Spleen (tissue), 11 donors: Measurements from ENCODE around the gene RSPH3. TPM values are rescaled to one million over a fixed set of nuclear protein-coding genes. Genes with fewer than 3 reads are reported as not detected.
"Not testable (repeated sequence)": the region's sequence is repeated elsewhere in the genome, so short reads cannot be mapped to it uniquely, and the experiment has no call there.

ENCODE experiments used
- DNase-seq: peaks from one replicate; pipeline ENCODE4 v3.0.0-alpha.2; 2020
- H3K27ac ChIP-seq, 8 donors: fragments of 200-600 bp; sonication (generic) in 7 of 8; 1 replicate in 4 of 8; 2 replicates in 4 of 8; pipeline versions ENCODE4 v1.5.0 to v1.8.0; 2016 to 2021; ENCODE audit warnings: inconsistent platforms in 4 of 8, mild to moderate bottlenecking in 4 of 8, moderate library complexity in 1 of 8
- H3K27me3 ChIP-seq, 7 donors: fragments of 200-600 bp; sonication (generic) in 6 of 7; replicated peaks in 1 of 7; 1 replicate in 4 of 7; 2 replicates in 3 of 7; pipeline versions ENCODE4 v1.5.0 to v1.8.0; 2016 to 2021; ENCODE audit warnings: inconsistent platforms in 3 of 7, mild to moderate bottlenecking in 1 of 7
- H3K36me3 ChIP-seq, 6 donors: fragments of 200-600 bp; sonication (generic) in 5 of 6; 1 replicate in 4 of 6; 2 replicates in 2 of 6; pipeline versions ENCODE4 v1.5.0 to v1.8.0; 2016 to 2021; ENCODE audit warnings: inconsistent platforms in 2 of 6
- H3K4me1 ChIP-seq, 6 donors: fragments of 200-600 bp; sonication (generic) in 5 of 6; 1 replicate in 3 of 6; 2 replicates in 3 of 6; pipeline versions ENCODE4 v1.5.0 to v1.8.0; 2016 to 2021; ENCODE audit warnings: inconsistent platforms in 3 of 6
- H3K4me3 ChIP-seq, 8 donors: fragments of 200-600 bp; sonication (generic) in 7 of 8; 1 replicate in 4 of 8; 2 replicates in 4 of 8; pipeline versions ENCODE4 v1.5.0 to v1.8.0; 2016 to 2021; ENCODE audit warnings: inconsistent platforms in 4 of 8, mild to moderate bottlenecking in 4 of 8, moderate library complexity in 2 of 8
- H3K9me3 ChIP-seq, 8 donors: fragments of 200-600 bp; sonication (generic) in 7 of 8; 1 replicate in 4 of 8; 2 replicates in 4 of 8; pipeline versions ENCODE4 v1.5.0 to v1.8.0; 2016 to 2021; ENCODE audit warnings: inconsistent platforms in 4 of 8
- CTCF ChIP-seq, 11 experiments: fragments of 200-600 bp in 7 of 11; fragments of 450-650 bp in 4 of 11; sonication (generic) in 4 of 11; IDR thresholded peaks in 8 of 11; conservative IDR thresholded peaks in 3 of 11; 1 replicate in 7 of 11; 2 replicates in 4 of 11; pipeline versions ENCODE4 v1.4.0 to v1.8.0; 2016 to 2021; ENCODE audit warnings: antibody characterized with exemption in 11 of 11, inconsistent platforms in 4 of 11, mild to moderate bottlenecking in 1 of 11
- POLR2A ChIP-seq, 3 donors: fragments of 450-650 bp; IDR thresholded peaks; one replicate each; pipeline ENCODE4 v1.5.1; 2017; ENCODE audit warnings: antibody characterized with exemption in 3 of 3, mild to moderate bottlenecking in 1 of 3
- POLR2AphosphoS5 ChIP-seq, 3 donors: sonication (generic); formaldehyde crosslinking; IDR thresholded peaks; one replicate each; pipeline ENCODE4 v1.5.1; 2017; ENCODE audit warnings: antibody characterized with exemption in 3 of 3
- WGBS, 5 donors: extraction: QIAGEN DNeasy Blood & Tissue Kit in 3 of 5; methylation state at CpG; one replicate each; pipeline versions ENCODE4 v1.1.5 to v1.1.7; 2013 to 2018; 5-methylcytosine and 5-hydroxymethylcytosine counted together
- intact Hi-C: fragments of 100-400 bp; cut with DNase I; formaldehyde crosslinking; loops from one replicate; pipeline ENCODE4 v1.15.0; 2023; ENCODE audit warnings: low total_unique reads
- polyA plus RNA-seq, 3 donors: library from polyadenylated mRNA; stranded (reverse); fragments of 200-250 nt; gene quantifications; one replicate each; pipeline ENCODE4 v1.2.1, GENCODE V29; 2013
- total RNA-seq, 7 donors: library from RNA; depleted of rRNA in 3 of 7; stranded (reverse); fragments of >200 nt in 3 of 7; fragmentation: NEBNext Ultra II Directional in 4 of 7; extraction: Animal tissue kit (Norgen Biotek cat#: 25700) in 4 of 7; gene quantifications; one replicate each; pipeline versions ENCODE4 v1.1.0 to v1.2.1, GENCODE V29; 2016 to 2021
- donor health status: healthy with polysubstance abuse.
- donor health status: DM: no; HTN: no; CAD: no; lungs with moderate emphysema.
- donor health status: DM: no; HTN: no; CAD: no.
- donor health status: Bipolar disorder and iron deficiency.
- donor health status: healthy.
- donor health status: DM: no; HTN: no; CAD: no.
- donor health status: DM: yes; HTN: yes; CAD: no.

Gene RSPH3
- total and polyA plus RNA-seq, 10 donors: 0.91 to 7.3 (median 4.7) TPM

- 81 to 90% (median 87%) methylated on average over 5 to 7 of the region's 7 CpGs for WGBS, 5 donors
- Histone ChIP-seq H3K9me3 (no peaks in the 10 kb centered on the region), H3K4me1 (no peaks in the 10 kb centered on the region), H3K27ac (no peak overlapping the region), H3K36me3 (no peaks in the 10 kb centered on the region), H3K4me3 (no peak overlapping the region), H3K27me3 (no peaks in the 10 kb centered on the region)
- intact Hi-C loops: no loop called here
- DNase-seq: no peak
- TF ChIP-seq POLR2AphosphoS5 (IDR thresholded peaks at IDR 0.05) (no peak), CTCF (IDR thresholded peaks at IDR 0.05 in 8 of 11, conservative IDR thresholded peaks at IDR 0.05 in 3 of 11) (peak in 7 of 11 experiments; percentile 9 to 54 (median 25))
These were observed 41.3 kb downstream of the RSPH3 start for GRCh38 chr6:158958504-158959386.

GRCh38 chr6:158955255-158955654 lies 44.7 kb downstream of the RSPH3 start:
- Histone ChIP-seq H3K4me1 (no peaks in the 10 kb centered on the region), H3K4me3 (no peak overlapping the region), H3K9me3 (peaks cover 0 to 7% (median 2%) of the 10 kb centered on the region in 8 donors), H3K27me3 (no peaks in the 10 kb centered on the region), H3K36me3 (no peaks in the 10 kb centered on the region), H3K27ac (no peak overlapping the region)
- intact Hi-C loops: no loop called here
- TF ChIP-seq POLR2AphosphoS5 (IDR thresholded peaks at IDR 0.05): no peak
- TF ChIP-seq CTCF (IDR thresholded peaks at IDR 0.05 in 8 of 11, conservative IDR thresholded peaks at IDR 0.05 in 3 of 11): no peak
- no peak for TF ChIP-seq POLR2A (IDR thresholded peaks at IDR 0.05)
- 81 to 93% (median 85%) methylated on average over 3 of the region's 3 CpGs for WGBS, 5 donors
- DNase-seq: no peak

- no peak for TF ChIP-seq POLR2AphosphoS5 (IDR thresholded peaks at IDR 0.05)
- TF ChIP-seq CTCF (IDR thresholded peaks at IDR 0.05 in 8 of 11, conservative IDR thresholded peaks at IDR 0.05 in 3 of 11): no peak
- TF ChIP-seq POLR2A (IDR thresholded peaks at IDR 0.05): no peak
- Histone ChIP-seq H3K9me3 (peaks cover 0 to 7% (median 2%) of the 10 kb centered on the region in 8 donors), H3K27me3 (no peaks in the 10 kb centered on the region), H3K4me1 (no peaks in the 10 kb centered on the region), H3K27ac (no peak overlapping the region), H3K4me3 (no peak overlapping the region), H3K36me3 (no peaks in the 10 kb centered on the region)
- WGBS, 5 donors: 38 to 75% (median 59%) methylated on average over 2 of the region's 2 CpGs
- no peak for DNase-seq
- intact Hi-C loops: no loop called here
These were observed 45.2 kb downstream of the RSPH3 start for GRCh38 chr6:158954753-158955152.

- H3K27ac ChIP-seq, H3K4me1 ChIP-seq, H3K9me3 ChIP-seq, H3K36me3 ChIP-seq, H3K4me3 ChIP-seq, H3K27me3 ChIP-seq, DNase-seq, intact Hi-C loops: not testable (repeated sequence)
- 90 to 97% (median 96%) methylated on average over 3 of the region's 3 CpGs for WGBS, 5 donors
These were observed 48.0 kb downstream of the RSPH3 start for GRCh38 chr6:158952011-158952410.

- H3K27ac ChIP-seq, DNase-seq, intact Hi-C loops, H3K4me3 ChIP-seq, H3K9me3 ChIP-seq, H3K36me3 ChIP-seq, H3K27me3 ChIP-seq, H3K4me1 ChIP-seq: not testable (repeated sequence)
- WGBS, 5 donors: 91 to 99% (median 98%) methylated on average over 2 of the region's 2 CpGs
These were observed 48.4 kb downstream of the RSPH3 start for GRCh38 chr6:158951565-158951964.
